ENCODE data around the gene SLC16A13. TPM values are rescaled to one million over a fixed set of nuclear protein-coding genes. Genes with fewer than 3 reads are reported as not detected.
A peak's percentile ranks its signal among the peaks of the same experiment; 100 is the strongest.

SLC16A13 gene
- total RNA-seq, 1 donor from 2014 or later = 3.4 TPM

DNA sequence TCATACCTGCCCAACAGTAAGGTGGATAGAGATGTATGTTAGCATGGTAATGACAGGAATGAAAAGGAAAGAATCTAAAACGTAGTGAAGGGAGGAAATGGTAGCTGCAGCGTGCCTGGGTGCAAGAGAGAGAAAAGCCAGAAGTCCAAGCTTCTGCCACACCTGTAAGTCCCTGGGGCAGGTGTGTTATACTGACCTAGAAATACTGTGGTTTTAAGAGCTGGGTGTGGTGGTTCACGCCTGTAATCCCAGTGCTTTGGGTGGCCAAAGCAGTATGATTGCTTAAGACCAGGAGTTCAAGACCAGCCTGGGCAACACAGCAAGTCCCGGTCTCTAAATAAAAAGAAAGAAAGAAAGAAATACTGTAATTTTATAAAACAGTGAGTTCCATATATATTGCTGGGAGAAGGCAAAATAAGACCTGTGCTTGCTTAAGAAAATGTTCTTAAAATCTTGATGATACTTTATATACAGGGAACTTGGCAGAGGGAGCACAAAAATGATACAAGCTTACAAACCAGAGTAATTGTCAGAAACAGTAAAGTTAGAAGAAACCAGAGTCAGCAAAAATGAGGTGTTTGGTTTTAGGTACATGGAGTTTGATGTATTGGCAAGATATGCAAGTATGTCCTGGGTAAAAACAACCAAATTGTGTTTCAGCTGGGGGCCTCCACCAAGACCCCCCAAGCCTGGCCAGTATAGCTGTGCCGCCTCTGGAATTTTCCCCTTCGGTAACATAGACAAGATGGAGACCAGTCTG, 33.3 kb upstream of the SLC16A13 start:
- TF ChIP-seq, protein P1, sequence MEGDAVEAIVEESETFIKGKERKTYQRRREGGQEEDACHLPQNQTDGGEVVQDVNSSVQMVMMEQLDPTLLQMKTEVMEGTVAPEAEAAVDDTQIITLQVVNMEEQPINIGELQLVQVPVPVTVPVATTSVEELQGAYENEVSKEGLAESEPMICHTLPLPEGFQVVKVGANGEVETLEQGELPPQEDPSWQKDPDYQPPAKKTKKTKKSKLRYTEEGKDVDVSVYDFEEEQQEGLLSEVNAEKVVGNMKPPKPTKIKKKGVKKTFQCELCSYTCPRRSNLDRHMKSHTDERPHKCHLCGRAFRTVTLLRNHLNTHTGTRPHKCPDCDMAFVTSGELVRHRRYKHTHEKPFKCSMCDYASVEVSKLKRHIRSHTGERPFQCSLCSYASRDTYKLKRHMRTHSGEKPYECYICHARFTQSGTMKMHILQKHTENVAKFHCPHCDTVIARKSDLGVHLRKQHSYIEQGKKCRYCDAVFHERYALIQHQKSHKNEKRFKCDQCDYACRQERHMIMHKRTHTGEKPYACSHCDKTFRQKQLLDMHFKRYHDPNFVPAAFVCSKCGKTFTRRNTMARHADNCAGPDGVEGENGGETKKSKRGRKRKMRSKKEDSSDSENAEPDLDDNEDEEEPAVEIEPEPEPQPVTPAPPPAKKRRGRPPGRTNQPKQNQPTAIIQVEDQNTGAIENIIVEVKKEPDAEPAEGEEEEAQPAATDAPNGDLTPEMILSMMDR (IDR thresholded peaks at IDR 0.05; ENCODE audit: insufficient read depth, low read length, poor library complexity, severe bottlenecking) = no peak

DNA sequence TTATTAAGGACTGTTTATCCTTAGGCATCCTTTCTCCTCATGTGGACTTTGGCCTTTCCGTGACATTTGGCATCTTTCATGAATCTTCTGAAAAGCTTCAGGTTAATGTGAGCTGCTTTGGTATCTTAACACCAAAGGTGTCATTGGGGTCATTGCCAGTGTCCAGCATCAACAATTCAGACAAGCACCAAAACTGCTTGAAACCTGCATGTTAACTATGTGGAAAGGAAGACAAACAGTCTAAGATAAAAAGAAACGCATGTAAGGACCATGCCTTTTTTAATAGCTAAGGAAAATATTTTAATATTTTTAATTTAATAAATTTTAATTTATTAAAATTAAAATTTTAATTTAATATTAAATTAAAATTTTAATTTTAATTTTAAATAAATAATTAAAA, 32.1 kb upstream of the SLC16A13 start:
- Histone ChIP-seq H3K4me3 (ENCODE audit: low read depth, low read length) (no peak overlapping the region), H3K36me3 (ENCODE audit: control insufficient read depth, insufficient read depth, low read length) (no peaks in the 10 kb centered on the region), H3K27me3 (ENCODE audit: control insufficient read depth, insufficient read depth, low read length) (no peaks in the 10 kb centered on the region)
- TF ChIP-seq, protein P1 (IDR thresholded peaks at IDR 0.05; ENCODE audit: insufficient read depth, low read length, poor library complexity, severe bottlenecking) = no peak
- DNase-seq (ENCODE audit: low read depth) = no peak

More for the DNA sequence above, 33.3 kb upstream of the SLC16A13 start:
- Histone ChIP-seq H3K36me3 (ENCODE audit: control insufficient read depth, insufficient read depth, low read length) (no peaks in the 10 kb centered on the region), H3K4me3 (ENCODE audit: low read depth, low read length) (no peak overlapping the region), H3K27me3 (ENCODE audit: control insufficient read depth, insufficient read depth, low read length) (no peaks in the 10 kb centered on the region)
- DNase-seq (ENCODE audit: low read depth) = no peak

DNA sequence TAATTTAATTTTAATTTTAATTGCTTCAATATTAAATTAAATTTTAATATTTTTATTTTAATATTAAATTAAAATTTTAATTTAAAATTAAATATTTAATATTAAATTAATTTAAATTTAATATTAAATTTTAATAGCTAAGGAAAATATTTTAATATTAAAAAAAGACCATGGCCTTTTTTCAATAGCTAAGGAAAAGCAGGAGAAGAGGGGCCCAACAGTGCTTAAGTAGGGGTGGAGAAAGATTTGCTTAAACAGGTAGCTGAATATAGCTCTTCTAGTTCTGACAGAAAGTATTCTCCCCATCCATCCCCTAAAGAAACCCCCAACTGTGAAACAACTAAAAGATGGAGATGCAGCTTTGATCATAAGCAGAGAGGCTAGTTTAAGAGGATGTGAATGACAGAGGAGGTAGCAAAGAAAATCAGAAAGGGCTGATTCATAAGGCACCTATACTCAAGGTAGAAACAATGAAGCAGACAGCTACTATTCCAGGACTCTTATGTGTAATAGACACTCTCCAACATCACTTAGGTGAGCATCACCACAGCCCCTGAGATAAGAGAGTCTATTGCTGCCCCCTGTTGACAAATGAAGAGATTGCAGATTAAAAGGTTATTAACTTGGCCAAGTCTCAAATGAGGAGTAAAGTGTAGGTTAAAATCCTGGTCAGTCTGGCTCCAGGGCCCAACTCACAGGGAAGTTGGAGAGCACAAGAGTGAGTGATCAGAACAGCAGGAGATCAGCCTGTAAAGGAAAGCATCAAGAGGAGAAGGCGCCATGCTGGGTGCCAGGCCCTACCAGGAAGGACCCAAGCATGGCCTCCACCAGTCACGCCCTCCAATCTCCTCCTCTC, 31.2 kb upstream of the SLC16A13 start:
- Histone ChIP-seq H3K36me3 (ENCODE audit: control insufficient read depth, insufficient read depth, low read length) (no peaks in the 10 kb centered on the region), H3K27me3 (ENCODE audit: control insufficient read depth, insufficient read depth, low read length) (no peaks in the 10 kb centered on the region), H3K4me3 (ENCODE audit: low read depth, low read length) (no peak overlapping the region)
- no peak for DNase-seq (ENCODE audit: low read depth)
- TF ChIP-seq, protein P1 (IDR thresholded peaks at IDR 0.05; ENCODE audit: insufficient read depth, low read length, poor library complexity, severe bottlenecking) = peak; percentile 61

DNA sequence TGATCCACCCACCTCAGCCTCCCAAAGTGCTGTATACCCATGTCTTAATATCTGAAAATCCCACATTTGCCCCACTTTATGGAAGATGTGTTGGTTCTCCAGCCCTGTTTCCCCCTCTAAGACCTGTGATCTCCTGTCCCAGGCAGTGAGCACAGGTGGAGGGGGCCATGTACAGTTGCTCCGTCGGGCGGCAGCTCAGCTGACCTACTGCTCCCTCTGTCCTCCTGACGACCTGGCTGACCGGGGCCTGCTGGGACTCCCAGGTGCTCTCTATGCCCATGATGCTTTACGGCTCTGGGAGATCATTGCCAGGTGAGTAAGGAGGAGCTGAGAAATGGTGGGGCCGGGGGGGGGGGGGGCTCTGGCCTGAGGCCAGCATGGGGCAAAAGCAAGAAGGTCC, 30.1 kb upstream of the SLC16A13 start:
- no peaks in the 10 kb centered on the region for H3K36me3 ChIP-seq (ENCODE audit: control insufficient read depth, insufficient read depth, low read length)
- H3K4me3 ChIP-seq (ENCODE audit: low read depth, low read length) = no peak overlapping the region
- H3K27me3 ChIP-seq (ENCODE audit: control insufficient read depth, insufficient read depth, low read length) = no peaks in the 10 kb centered on the region
- TF ChIP-seq, protein P1 (IDR thresholded peaks at IDR 0.05; ENCODE audit: insufficient read depth, low read length, poor library complexity, severe bottlenecking) = no peak
- DNase-seq (ENCODE audit: low read depth) = no peak

DNA sequence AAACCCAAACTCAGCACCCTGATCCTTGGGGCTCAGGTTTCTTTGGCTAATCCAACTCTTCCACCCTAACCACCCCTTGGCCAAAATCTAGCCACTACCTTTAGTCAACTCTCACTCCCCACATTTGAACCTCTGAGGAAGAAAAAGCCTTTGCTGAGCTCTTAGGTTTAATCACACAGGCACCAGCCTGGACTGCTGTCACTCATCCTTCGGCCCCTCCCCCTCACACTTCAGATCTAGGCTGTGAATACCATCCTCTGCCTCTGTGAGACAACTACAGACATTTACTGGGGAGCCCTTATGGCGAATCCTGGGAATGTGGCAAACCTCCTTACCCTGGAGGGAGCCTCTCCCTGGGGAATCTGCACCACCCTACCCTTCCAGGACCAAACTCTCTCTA, 28.7 kb upstream of the SLC16A13 start:
- H3K4me3 ChIP-seq (ENCODE audit: low read depth, low read length) = no peak overlapping the region
- no peak for DNase-seq (ENCODE audit: low read depth)
- H3K36me3 ChIP-seq (ENCODE audit: control insufficient read depth, insufficient read depth, low read length) = no peaks in the 10 kb centered on the region
- H3K27me3 ChIP-seq (ENCODE audit: control insufficient read depth, insufficient read depth, low read length) = no peaks in the 10 kb centered on the region
- TF ChIP-seq, protein P1 (IDR thresholded peaks at IDR 0.05; ENCODE audit: insufficient read depth, low read length, poor library complexity, severe bottlenecking) = no peak
